Measurements from ENCODE around the gene POLDIP3.
"Not testable (repeated sequence)": the region's sequence is repeated elsewhere in the genome, so short reads cannot be mapped to it uniquely, and the experiment has no call there.

Gene POLDIP3

DNA sequence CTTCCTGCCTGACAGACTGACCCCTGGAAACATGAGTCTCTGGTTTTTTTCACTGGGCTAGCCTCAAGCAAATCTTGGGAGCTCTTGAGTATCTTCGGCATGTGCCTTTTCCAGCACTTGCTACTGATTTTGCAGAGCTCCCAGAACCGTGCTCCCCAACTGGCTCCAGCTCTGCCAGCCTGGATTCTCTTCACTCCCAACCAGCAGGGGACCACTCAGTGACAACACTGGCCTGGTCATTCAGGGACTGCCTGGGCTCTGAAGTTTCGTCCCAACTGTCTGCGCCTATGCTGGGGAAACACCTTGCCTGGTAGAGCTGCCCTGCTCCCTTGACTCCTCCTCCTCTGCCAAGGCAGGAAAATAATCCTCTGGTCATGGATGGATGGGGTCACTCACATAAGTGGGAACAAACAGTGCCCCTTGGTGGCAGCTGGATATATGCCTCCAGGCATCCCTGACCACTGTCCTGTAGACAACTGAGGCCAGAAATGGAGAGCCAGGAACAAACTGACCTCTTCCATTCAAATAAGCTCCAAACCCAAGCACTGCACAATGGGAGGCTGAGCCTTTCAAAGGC lies 30.2 kb downstream of the POLDIP3 start:
- Histone ChIP-seq H3K4me1 (ENCODE audit: control insufficient read depth, insufficient read depth, low read length) (peaks cover 9% of the 10 kb centered on the region), H3K9ac (ENCODE audit: low read length in 2 of 2) (no peak overlapping the region), H3K4me3 (ENCODE audit: low read length in 2 of 2) (no peak overlapping the region), H3K27me3 (ENCODE audit: control insufficient read depth in 1 of 2, insufficient read depth in 2 of 2, low read length in 2 of 2) (no peaks in the 10 kb centered on the region), H3K36me3 (ENCODE audit: control insufficient read depth in 2 of 2, insufficient read depth in 2 of 2, low read length in 2 of 2) (peaks cover 42 to 46% of the 10 kb centered on the region in 2 donors), H3K9me3 (ENCODE audit: control insufficient read depth in 2 of 2, low read length in 2 of 2) (no peaks in the 10 kb centered on the region), H3K27ac (ENCODE audit: low read length) (no peak overlapping the region)

- H3K27ac ChIP-seq (ENCODE audit: low read length) = no peak overlapping the region
- peaks cover 9% of the 10 kb centered on the region for H3K4me1 ChIP-seq (ENCODE audit: control insufficient read depth, insufficient read depth, low read length)
- H3K36me3 ChIP-seq (ENCODE audit: control insufficient read depth in 2 of 2, insufficient read depth in 2 of 2, low read length in 2 of 2) = peaks cover 44 to 46% of the 10 kb centered on the region in 2 donors
- no peak overlapping the region for H3K9ac ChIP-seq (ENCODE audit: low read length in 2 of 2)
- no peak overlapping the region for H3K4me3 ChIP-seq (ENCODE audit: low read length in 2 of 2)
- no peaks in the 10 kb centered on the region for H3K27me3 ChIP-seq (ENCODE audit: control insufficient read depth in 1 of 2, insufficient read depth in 2 of 2, low read length in 2 of 2)
- H3K9me3 ChIP-seq (ENCODE audit: control insufficient read depth in 2 of 2, low read length in 2 of 2) = no peaks in the 10 kb centered on the region
Observed at GRCh38 chr22:42582987-42583386, 31.7 kb downstream of the POLDIP3 start.

DNA sequence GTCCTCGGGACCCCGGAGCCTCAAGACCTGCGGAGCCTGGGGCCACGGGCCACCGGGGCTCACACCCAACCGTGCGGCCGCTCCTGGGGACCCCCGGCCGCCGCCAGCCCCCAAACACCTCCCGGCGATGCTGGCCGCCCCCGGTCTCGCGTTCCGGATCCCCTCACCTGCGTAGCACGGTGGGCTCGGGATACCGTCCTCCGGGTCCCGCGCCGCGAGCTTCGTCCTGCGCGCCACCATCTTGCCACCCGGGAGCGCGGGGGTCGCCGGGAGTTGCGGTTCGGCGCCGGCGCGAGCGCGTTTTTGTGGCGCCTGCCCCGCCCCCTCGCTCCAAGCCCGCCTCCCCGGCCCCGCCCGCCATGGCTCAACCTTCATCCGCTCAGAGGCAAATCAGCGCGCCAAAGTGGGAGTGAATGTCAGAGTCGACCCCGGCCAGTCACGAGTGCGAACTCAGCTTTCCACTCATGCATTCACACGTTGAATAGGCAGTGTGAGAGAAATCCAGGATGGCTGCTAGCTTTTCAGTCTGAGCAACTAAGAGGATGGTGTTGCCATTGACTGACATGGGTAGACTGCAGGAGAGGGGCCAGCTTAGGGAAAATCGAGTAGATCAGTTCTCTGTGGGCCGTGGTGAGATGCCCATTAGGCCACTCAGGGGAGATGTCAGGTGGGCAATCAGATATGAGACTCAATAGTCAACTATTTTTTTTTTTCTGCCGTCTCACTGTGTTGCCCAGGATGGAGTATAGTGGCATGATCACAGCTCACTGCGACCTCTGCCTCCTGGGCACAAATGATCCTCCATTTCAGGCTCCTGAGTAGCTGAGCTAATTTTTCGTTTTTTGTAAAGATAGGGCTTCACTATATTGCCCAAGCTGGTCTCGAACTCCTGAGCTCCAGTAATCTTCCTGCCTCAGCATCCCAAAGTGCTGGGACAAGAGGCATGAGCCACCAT lies 32.6 kb downstream of the POLDIP3 start:
- Histone ChIP-seq H3K27ac (ENCODE audit: low read length) (no peak overlapping the region), H3K36me3 (ENCODE audit: control insufficient read depth in 2 of 2, insufficient read depth in 2 of 2, low read length in 2 of 2) (peaks cover 43 to 44% of the 10 kb centered on the region in 2 donors), H3K4me3 (ENCODE audit: low read length in 2 of 2) (peak overlapping the region; percentile 68 to 76), H3K9ac (ENCODE audit: low read length in 2 of 2) (peak overlapping the region in 1 of 2 donors; percentile 76), H3K4me1 (ENCODE audit: control insufficient read depth, insufficient read depth, low read length) (peaks cover 9% of the 10 kb centered on the region), H3K27me3 (ENCODE audit: control insufficient read depth in 1 of 2, insufficient read depth in 2 of 2, low read length in 2 of 2) (no peaks in the 10 kb centered on the region), H3K9me3 (ENCODE audit: control insufficient read depth in 2 of 2, low read length in 2 of 2) (no peaks in the 10 kb centered on the region)

DNA sequence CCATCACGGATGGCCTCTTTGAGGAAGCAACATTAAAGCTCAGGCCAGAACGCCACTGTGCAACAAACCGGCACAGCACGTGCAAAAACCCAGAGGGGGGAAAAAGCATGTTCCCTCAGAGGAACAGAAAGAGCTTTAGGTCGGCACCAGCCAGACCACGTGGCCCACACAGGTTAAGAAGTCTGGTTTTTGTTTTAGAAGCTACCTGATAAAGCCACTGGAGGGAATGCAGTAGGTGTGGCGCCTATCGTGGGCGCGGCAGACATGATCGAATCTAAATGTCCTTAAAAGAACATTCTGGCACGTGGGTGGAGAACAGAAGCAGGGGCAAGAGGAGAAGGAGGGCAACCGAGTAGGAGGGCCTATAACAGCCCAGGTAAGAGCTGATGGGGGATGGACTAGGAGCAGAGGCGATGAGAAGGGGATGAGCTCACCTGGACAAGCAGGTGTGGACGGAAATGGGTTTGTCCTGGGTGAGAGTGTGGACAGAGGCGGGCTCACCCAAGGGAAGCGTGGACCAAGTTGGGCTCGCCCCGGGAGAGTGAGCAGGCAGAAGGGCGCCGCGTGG lies 33.4 kb downstream of the POLDIP3 start:
- H3K4me1 ChIP-seq (ENCODE audit: control insufficient read depth, insufficient read depth, low read length); H3K9me3 ChIP-seq (ENCODE audit: control insufficient read depth in 2 of 2, low read length in 2 of 2); H3K27me3 ChIP-seq (ENCODE audit: control insufficient read depth in 1 of 2, insufficient read depth in 2 of 2, low read length in 2 of 2); H3K27ac ChIP-seq (ENCODE audit: low read length): not testable (repeated sequence)
- peak overlapping the region; percentile 42 to 76 for H3K9ac ChIP-seq (ENCODE audit: low read length in 2 of 2)
- H3K4me3 ChIP-seq (ENCODE audit: low read length in 2 of 2) = peak overlapping the region; percentile 60 to 76
- H3K36me3 ChIP-seq (ENCODE audit: control insufficient read depth in 2 of 2, insufficient read depth in 2 of 2, low read length in 2 of 2) = peaks cover 36 to 38% of the 10 kb centered on the region in 2 donors

- H3K27ac ChIP-seq (ENCODE audit: low read length); H3K27me3 ChIP-seq (ENCODE audit: control insufficient read depth in 1 of 2, insufficient read depth in 2 of 2, low read length in 2 of 2); H3K4me1 ChIP-seq (ENCODE audit: control insufficient read depth, insufficient read depth, low read length); H3K4me3 ChIP-seq (ENCODE audit: low read length in 2 of 2); H3K9ac ChIP-seq (ENCODE audit: low read length in 2 of 2); H3K9me3 ChIP-seq (ENCODE audit: control insufficient read depth in 2 of 2, low read length in 2 of 2): not testable (repeated sequence)
- peaks cover 24 to 26% of the 10 kb centered on the region in 2 donors for H3K36me3 ChIP-seq (ENCODE audit: control insufficient read depth in 2 of 2, insufficient read depth in 2 of 2, low read length in 2 of 2)
Observed at GRCh38 chr22:42580040-42580439, 34.6 kb downstream of the POLDIP3 start.

DNA sequence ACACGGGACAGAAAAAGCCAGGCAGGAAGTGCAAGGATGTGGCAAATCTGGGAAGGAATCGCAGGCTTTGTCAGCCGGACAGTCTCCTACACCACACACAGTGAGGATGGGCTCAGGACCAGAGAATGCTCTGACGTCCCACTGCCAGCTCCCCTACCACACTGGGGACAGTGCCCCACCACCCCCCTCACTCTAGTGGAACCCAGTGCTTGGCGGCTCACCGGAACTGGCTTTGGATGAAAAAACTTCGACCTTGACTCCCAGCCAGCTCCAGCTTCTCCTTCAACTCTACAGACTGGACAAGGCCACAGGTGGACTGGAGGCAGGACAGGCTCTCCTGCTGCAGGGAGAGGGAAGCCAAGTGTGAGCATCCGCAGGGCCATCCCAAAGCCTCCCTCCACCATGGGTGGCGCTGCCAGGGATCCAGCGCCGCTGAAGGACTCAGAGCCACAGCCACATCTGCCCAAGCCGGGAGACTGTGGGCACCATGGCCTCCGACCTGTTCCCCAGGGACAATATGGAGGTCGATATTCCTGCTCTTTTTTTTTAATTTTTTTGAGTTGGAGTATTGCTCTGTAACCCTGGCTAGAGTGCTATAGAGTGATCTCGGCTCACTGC lies 37.0 kb downstream of the POLDIP3 start:
- no peak overlapping the region for H3K9ac ChIP-seq (ENCODE audit: low read length in 2 of 2)
- H3K36me3 ChIP-seq (ENCODE audit: control insufficient read depth in 2 of 2, insufficient read depth in 2 of 2, low read length in 2 of 2) = peaks cover 4 to 13% of the 10 kb centered on the region in 2 donors
- no peak overlapping the region for H3K27ac ChIP-seq (ENCODE audit: low read length)
- H3K4me3 ChIP-seq (ENCODE audit: low read length in 2 of 2) = no peak overlapping the region
- no peaks in the 10 kb centered on the region for H3K27me3 ChIP-seq (ENCODE audit: control insufficient read depth in 1 of 2, insufficient read depth in 2 of 2, low read length in 2 of 2)
- peaks cover 9% of the 10 kb centered on the region for H3K4me1 ChIP-seq (ENCODE audit: control insufficient read depth, insufficient read depth, low read length)
- no peaks in the 10 kb centered on the region for H3K9me3 ChIP-seq (ENCODE audit: control insufficient read depth in 2 of 2, low read length in 2 of 2)

- H3K4me1 ChIP-seq (ENCODE audit: control insufficient read depth, insufficient read depth, low read length); H3K4me3 ChIP-seq (ENCODE audit: low read length in 2 of 2); H3K27ac ChIP-seq (ENCODE audit: low read length); H3K9me3 ChIP-seq (ENCODE audit: control insufficient read depth in 2 of 2, low read length in 2 of 2); H3K27me3 ChIP-seq (ENCODE audit: control insufficient read depth in 1 of 2, insufficient read depth in 2 of 2, low read length in 2 of 2); H3K9ac ChIP-seq (ENCODE audit: low read length in 2 of 2): not testable (repeated sequence)
- H3K36me3 ChIP-seq (ENCODE audit: control insufficient read depth in 2 of 2, insufficient read depth in 2 of 2, low read length in 2 of 2) = peaks cover 4 to 13% of the 10 kb centered on the region in 2 donors
Observed at GRCh38 chr22:42577141-42577540, 37.5 kb downstream of the POLDIP3 start.

DNA sequence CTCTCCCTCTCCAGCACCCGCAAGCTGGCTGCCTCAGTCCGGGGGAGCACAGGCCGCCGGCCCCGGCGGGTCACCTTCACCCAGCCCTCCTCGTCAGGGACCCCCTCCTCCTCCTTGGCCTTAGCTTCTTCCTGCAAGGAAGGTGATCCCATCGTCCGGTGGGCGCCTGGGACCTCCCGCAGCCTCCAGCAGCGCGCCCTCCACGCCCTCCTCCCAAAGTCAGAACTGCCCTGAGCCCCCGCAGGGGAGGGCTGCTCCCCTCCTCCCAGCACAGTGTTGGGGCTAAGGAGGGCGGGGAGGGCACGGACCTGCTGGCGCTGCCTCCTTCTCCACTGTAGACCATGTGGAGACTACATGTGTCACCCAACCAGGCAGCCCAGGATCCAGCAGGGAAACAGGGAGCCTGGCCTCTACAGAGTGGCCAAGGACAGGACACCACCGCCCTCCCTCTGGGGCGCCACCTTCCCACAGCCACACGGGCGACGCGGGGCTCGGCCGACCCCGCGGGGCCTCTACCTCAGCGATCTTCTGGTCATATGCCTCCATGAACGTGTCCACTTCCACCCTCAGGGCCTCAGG lies 38.6 kb downstream of the POLDIP3 start:
- not testable (repeated sequence) for H3K27me3 ChIP-seq (ENCODE audit: control insufficient read depth in 1 of 2, insufficient read depth in 2 of 2, low read length in 2 of 2); H3K4me1 ChIP-seq (ENCODE audit: control insufficient read depth, insufficient read depth, low read length); H3K4me3 ChIP-seq (ENCODE audit: low read length in 2 of 2); H3K9me3 ChIP-seq (ENCODE audit: control insufficient read depth in 2 of 2, low read length in 2 of 2); H3K9ac ChIP-seq (ENCODE audit: low read length in 2 of 2); H3K27ac ChIP-seq (ENCODE audit: low read length)
- H3K36me3 ChIP-seq (ENCODE audit: control insufficient read depth in 2 of 2, insufficient read depth in 2 of 2, low read length in 2 of 2) = peaks cover 4 to 15% of the 10 kb centered on the region in 2 donors

DNA sequence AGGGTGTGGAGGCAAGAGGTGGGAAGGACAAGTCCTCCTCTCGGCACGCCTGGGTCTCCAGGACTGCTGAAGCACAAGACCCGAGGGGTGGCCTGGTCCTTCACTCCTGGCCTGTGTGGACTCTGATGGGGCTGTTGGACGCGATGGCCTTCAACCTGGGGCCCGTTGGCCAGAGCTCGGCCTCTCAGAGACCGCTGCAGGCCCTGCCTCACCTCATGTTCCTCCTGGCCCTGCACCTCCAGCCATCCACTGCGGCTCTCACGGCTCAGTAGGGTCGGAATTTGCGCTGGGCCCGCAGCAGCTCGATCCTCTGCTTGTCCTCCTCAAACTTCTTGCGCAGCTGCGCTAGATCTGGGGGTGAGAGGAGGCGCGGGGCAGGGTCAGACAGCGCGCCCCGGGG lies 40.2 kb downstream of the POLDIP3 start:
- not testable (repeated sequence) for H3K27ac ChIP-seq (ENCODE audit: low read length); H3K9ac ChIP-seq (ENCODE audit: low read length in 2 of 2); H3K9me3 ChIP-seq (ENCODE audit: control insufficient read depth in 2 of 2, low read length in 2 of 2); H3K4me1 ChIP-seq (ENCODE audit: control insufficient read depth, insufficient read depth, low read length); H3K4me3 ChIP-seq (ENCODE audit: low read length in 2 of 2); H3K27me3 ChIP-seq (ENCODE audit: control insufficient read depth in 1 of 2, insufficient read depth in 2 of 2, low read length in 2 of 2)
- peaks cover 4 to 15% of the 10 kb centered on the region in 2 donors for H3K36me3 ChIP-seq (ENCODE audit: control insufficient read depth in 2 of 2, insufficient read depth in 2 of 2, low read length in 2 of 2)

DNA sequence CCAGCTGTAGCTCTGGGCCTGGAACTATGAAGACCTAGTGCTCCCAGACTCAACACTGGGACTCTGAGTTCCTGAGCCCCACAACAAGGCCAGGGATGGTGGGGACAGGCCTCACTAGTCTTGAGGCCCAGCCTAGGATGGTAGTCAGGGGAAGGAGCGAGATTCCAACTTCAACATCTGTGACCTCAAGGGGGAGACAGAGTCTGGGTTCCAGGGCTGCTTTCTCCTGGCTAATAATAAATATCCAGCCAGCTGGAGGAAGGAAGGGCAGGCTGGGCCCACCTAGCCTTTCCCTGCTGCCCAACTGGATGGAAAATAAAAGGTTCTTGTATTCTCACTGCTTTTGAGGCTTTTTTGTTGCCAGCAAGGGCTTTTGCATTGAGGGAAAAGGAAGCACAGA lies 40.6 kb downstream of the POLDIP3 start:
- not testable (repeated sequence) for H3K4me1 ChIP-seq (ENCODE audit: control insufficient read depth, insufficient read depth, low read length); H3K27ac ChIP-seq (ENCODE audit: low read length); H3K4me3 ChIP-seq (ENCODE audit: low read length in 2 of 2); H3K9ac ChIP-seq (ENCODE audit: low read length in 2 of 2); H3K9me3 ChIP-seq (ENCODE audit: control insufficient read depth in 2 of 2, low read length in 2 of 2); H3K27me3 ChIP-seq (ENCODE audit: control insufficient read depth in 1 of 2, insufficient read depth in 2 of 2, low read length in 2 of 2)
- peaks cover 4 to 15% of the 10 kb centered on the region in 2 donors for H3K36me3 ChIP-seq (ENCODE audit: control insufficient read depth in 2 of 2, insufficient read depth in 2 of 2, low read length in 2 of 2)
